BLaER1 treated with 17β-estradiol and CSF1 and Interleukin-3, amounts not matched to agents 10 nM and 100 nM (cell line): ENCODE results near the gene ARL4A.
"Not testable (repeated sequence)": the region's sequence is repeated elsewhere in the genome, so short reads cannot be mapped to it uniquely, and the experiment has no call there.

ENCODE experiments used
- H3K27ac ChIP-seq, 11 experiments: shearing (Covaris generic); formaldehyde crosslinking; 2 replicates each; pipeline ENCODE4 v1.8.1; 2022
- H3K27me3 ChIP-seq, 11 experiments: shearing (Covaris generic); formaldehyde crosslinking; 2 replicates each; pipeline ENCODE4 v1.8.1; 2022
- H3K36me3 ChIP-seq, 11 experiments: shearing (Covaris generic); formaldehyde crosslinking; 2 replicates each; pipeline ENCODE4 v1.8.1; 2022
- H3K4me1 ChIP-seq, 10 experiments: shearing (Covaris generic); formaldehyde crosslinking; 2 replicates each; pipeline ENCODE4 v1.8.1; 2022
- H3K4me2 ChIP-seq, 11 experiments: shearing (Covaris generic); formaldehyde crosslinking; 2 replicates each; pipeline ENCODE4 v1.8.1; 2022
- H3K4me3 ChIP-seq, 10 experiments: shearing (Covaris generic); formaldehyde crosslinking; 2 replicates each; pipeline ENCODE4 v1.8.1; 2022
- H3K9ac ChIP-seq, 11 experiments: shearing (Covaris generic); formaldehyde crosslinking; 2 replicates each; pipeline ENCODE4 v1.8.1; 2022
- H3K9me3 ChIP-seq, 11 experiments: shearing (Covaris generic); formaldehyde crosslinking; replicated peaks in 1 of 11; 2 replicates each; pipeline ENCODE4 v1.8.1; 2022
- H4K20me1 ChIP-seq, 11 experiments: shearing (Covaris generic); formaldehyde crosslinking; 2 replicates each; pipeline ENCODE4 v1.8.1; 2022
- Cebpa-rat ChIP-seq, 11 experiments: shearing (Covaris generic); IDR thresholded peaks; 2 replicates each; pipeline ENCODE4 v1.8.1; 2022

Gene ARL4A

GRCh38 chr7:12646139-12646538 lies 41.3 kb upstream of the ARL4A start:
- H3K9ac ChIP-seq = no peak overlapping the region
- no peak overlapping the region for H3K4me2 ChIP-seq
- peaks cover 0 to 14% (median 7%) of the 10 kb centered on the region in 10 experiments; a peak in 11 of 20 replicates for H3K4me1 ChIP-seq
- H3K4me3 ChIP-seq = no peak overlapping the region
- no peaks in the 10 kb centered on the region for H3K27me3 ChIP-seq
- no peak overlapping the region for H3K27ac ChIP-seq
- no peaks in the 10 kb centered on the region for H4K20me1 ChIP-seq
- H3K36me3 ChIP-seq = no peaks in the 10 kb centered on the region
- TF ChIP-seq Cebpa-rat (IDR thresholded peaks at IDR 0.05) = no peak
- H3K9me3 ChIP-seq = no peaks in the 10 kb centered on the region

DNA sequence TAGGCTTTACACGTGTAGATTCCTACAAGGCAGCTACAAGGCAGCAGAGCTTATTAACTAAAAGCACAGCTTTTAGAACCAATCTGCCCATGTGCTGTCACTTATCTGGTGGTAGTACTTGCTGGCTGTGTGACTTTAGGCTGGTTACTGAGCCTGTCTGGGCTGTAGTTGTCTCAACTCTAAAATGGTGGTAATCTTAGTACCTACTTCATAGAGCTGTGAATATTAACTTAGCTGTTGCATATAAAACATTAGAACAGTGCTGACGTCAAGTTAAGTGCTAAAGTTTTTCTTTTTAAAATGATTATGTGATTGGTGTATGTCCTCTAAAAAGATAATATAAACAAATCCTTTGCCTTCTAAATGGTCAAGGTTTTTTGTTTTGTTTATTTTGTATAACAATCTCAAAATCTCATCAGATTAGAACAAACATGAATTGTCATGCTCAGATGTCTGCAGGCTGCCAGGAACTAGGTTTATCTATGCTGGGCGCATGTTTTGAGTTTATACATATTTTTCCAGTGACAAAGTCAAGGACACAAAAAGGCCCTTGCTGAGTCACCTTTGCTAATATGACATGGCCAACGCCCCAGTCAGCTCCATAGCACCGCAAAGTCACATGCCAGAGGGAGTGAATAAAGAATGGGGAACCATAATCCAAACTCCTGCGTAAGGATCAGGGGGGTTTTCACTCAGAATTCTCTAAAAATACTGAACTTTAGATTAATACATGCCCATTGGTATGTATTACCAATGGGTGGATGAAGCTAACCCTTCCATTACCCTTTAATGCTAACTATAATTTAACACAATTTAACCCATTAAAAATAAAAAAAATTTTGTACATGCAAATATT lies 39.8 kb upstream of the ARL4A start:
- no peaks in the 10 kb centered on the region for H4K20me1 ChIP-seq
- H3K9ac ChIP-seq = no peak overlapping the region
- H3K36me3 ChIP-seq = no peaks in the 10 kb centered on the region
- no peak overlapping the region for H3K4me2 ChIP-seq
- no peak overlapping the region for H3K27ac ChIP-seq
- TF ChIP-seq Cebpa-rat (IDR thresholded peaks at IDR 0.05) = no peak
- H3K9me3 ChIP-seq = no peaks in the 10 kb centered on the region
- no peak overlapping the region for H3K4me3 ChIP-seq
- peaks cover 0 to 14% (median 7%) of the 10 kb centered on the region in 10 experiments; a peak in 11 of 20 replicates for H3K4me1 ChIP-seq
- H3K27me3 ChIP-seq = no peaks in the 10 kb centered on the region

- no peaks in the 10 kb centered on the region for H3K36me3 ChIP-seq
- H3K27ac ChIP-seq = no peak overlapping the region
- H3K4me2 ChIP-seq = no peak overlapping the region
Observed at GRCh38 chr7:12648704-12649261, 38.6 kb upstream of the ARL4A start.

GRCh38 chr7:12649348-12649747 lies 38.1 kb upstream of the ARL4A start:
- Histone ChIP-seq H3K9ac (no peak overlapping the region), H3K9me3 (no peaks in the 10 kb centered on the region), H3K36me3 (no peaks in the 10 kb centered on the region), H3K27ac (no peak overlapping the region), H3K4me1 (peaks cover 0 to 8% (median 0%) of the 10 kb centered on the region in 10 experiments; a peak in 5 of 20 replicates), H3K4me3 (no peak overlapping the region), H3K4me2 (peak overlapping the region in 3 of 11 experiments; percentile 3 to 30 (median 22); a peak in 6 of 22 replicates), H4K20me1 (no peaks in the 10 kb centered on the region), H3K27me3 (no peaks in the 10 kb centered on the region)
- no peak for TF ChIP-seq Cebpa-rat (IDR thresholded peaks at IDR 0.05)

More at GRCh38 chr7:12648704-12649261, 38.6 kb upstream of the ARL4A start:
- no peak overlapping the region for H3K9ac ChIP-seq
- H4K20me1 ChIP-seq = no peaks in the 10 kb centered on the region
- no peak overlapping the region for H3K4me3 ChIP-seq
- H3K9me3 ChIP-seq = no peaks in the 10 kb centered on the region
- TF ChIP-seq Cebpa-rat (IDR thresholded peaks at IDR 0.05) = no peak
- no peaks in the 10 kb centered on the region for H3K27me3 ChIP-seq
- peaks cover 0 to 8% (median 4%) of the 10 kb centered on the region in 10 experiments; a peak in 10 of 20 replicates for H3K4me1 ChIP-seq

DNA sequence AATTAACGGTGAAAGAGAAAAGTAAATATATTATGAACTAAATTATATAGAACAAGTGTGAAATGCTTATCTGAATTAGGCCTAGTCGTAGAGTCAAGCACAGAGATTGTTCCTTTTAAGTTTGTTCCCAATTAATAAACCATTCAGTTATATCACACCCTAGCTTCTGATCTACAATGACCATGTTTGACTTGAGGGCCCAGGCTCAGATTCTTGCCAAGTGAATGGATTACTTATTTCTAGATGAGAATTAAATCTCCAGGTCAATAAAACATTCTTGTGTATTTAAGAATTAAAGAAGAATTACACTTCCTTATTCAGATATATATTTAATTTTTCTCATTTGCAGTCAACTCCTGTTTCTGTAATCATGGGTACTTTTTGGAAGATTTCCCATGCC lies 37.4 kb upstream of the ARL4A start:
- TF ChIP-seq Cebpa-rat (IDR thresholded peaks at IDR 0.05) = no peak
- Histone ChIP-seq H3K27ac (no peak overlapping the region), H4K20me1 (no peaks in the 10 kb centered on the region), H3K4me2 (peak overlapping the region in 2 of 11 experiments; percentile 3 to 30; a peak in 4 of 22 replicates), H3K9ac (no peak overlapping the region), H3K27me3 (no peaks in the 10 kb centered on the region), H3K4me1 (peaks cover 0 to 8% (median 0%) of the 10 kb centered on the region in 10 experiments; a peak in 5 of 20 replicates), H3K36me3 (no peaks in the 10 kb centered on the region), H3K4me3 (no peak overlapping the region), H3K9me3 (no peaks in the 10 kb centered on the region)

GRCh38 chr7:12653110-12653509 lies 34.3 kb upstream of the ARL4A start:
- H3K4me1 ChIP-seq = peaks cover 0 to 8% (median 0%) of the 10 kb centered on the region in 10 experiments; a peak in 5 of 20 replicates

DNA sequence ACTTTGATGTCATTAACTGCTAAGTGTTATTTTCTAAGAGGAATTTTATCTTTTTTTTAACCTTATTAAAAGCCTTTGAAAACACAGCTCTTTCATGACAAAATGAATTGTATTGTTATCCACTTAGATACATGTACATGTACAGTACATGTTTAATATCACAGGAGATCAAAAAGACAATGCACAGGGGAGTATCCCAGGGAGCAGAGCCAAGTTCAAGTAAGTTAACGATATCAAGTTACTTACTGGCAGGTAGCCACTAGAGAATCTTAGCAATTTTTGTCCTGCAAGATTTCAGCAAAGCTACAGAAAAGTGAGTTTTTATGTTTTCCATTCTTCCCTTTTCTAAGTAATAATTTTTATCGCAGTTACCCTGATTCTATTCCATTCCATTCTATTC lies 33.9 kb upstream of the ARL4A start:
- no peak overlapping the region for H3K4me2 ChIP-seq
- no peaks in the 10 kb centered on the region for H3K27me3 ChIP-seq
- no peaks in the 10 kb centered on the region for H3K9me3 ChIP-seq
- no peak for TF ChIP-seq Cebpa-rat (IDR thresholded peaks at IDR 0.05)
- H3K4me3 ChIP-seq = no peak overlapping the region
- no peaks in the 10 kb centered on the region for H3K36me3 ChIP-seq
- H3K4me1 ChIP-seq = peaks cover 0 to 8% (median 0%) of the 10 kb centered on the region in 10 experiments; a peak in 5 of 20 replicates
- H3K9ac ChIP-seq = no peak overlapping the region
- no peak overlapping the region for H3K27ac ChIP-seq
- no peaks in the 10 kb centered on the region for H4K20me1 ChIP-seq

More at GRCh38 chr7:12653110-12653509, 34.3 kb upstream of the ARL4A start:
- no peaks in the 10 kb centered on the region for H3K27me3 ChIP-seq
- H3K27ac ChIP-seq = no peak overlapping the region
- no peaks in the 10 kb centered on the region for H3K9me3 ChIP-seq
- H3K4me3 ChIP-seq = no peak overlapping the region
- TF ChIP-seq Cebpa-rat (IDR thresholded peaks at IDR 0.05) = no peak
- H3K4me2 ChIP-seq = no peak overlapping the region
- H3K36me3 ChIP-seq = no peaks in the 10 kb centered on the region
- H3K9ac ChIP-seq = no peak overlapping the region
- H4K20me1 ChIP-seq = no peaks in the 10 kb centered on the region

DNA sequence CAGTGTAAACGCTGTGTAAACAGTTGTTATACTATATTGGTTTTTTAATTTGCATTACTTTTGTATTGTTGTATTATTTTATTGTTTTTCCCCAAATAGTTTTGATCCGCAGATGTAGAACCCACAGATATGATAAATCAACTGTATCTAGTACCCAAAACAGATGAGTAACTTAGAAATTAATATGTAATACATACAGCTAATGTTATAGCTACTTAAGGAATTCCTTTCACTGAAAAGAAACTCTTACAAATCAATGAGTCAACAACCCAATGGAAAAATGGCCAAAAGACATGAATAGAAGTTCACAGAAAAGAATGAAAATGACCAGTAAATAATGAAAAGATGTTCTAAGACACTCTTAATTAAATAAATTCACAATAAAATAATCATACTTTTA lies 32.3 kb upstream of the ARL4A start:
- H3K27ac ChIP-seq = no peak overlapping the region

DNA sequence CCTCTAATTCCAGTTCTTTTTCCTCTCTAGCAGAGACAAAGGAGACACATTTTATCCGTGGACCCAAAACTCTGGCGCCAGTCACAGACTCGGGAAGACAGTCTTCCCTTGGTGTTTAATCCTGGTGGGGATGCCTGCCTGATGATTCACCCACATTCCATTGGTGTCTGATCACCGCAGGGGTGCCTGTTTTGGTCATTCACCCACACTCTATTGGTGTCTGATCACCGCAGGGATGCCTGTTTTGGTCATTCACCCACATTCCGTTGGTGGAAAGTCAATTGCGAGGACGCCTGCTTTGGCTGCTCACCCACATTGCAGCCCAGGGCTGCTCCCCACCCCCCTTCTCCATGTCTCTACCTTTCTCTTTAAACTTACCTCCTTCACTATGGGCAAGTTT lies 27.0 kb upstream of the ARL4A start:
- not testable (repeated sequence) for H3K4me1 ChIP-seq, H3K27ac ChIP-seq, H3K4me2 ChIP-seq, H3K27me3 ChIP-seq, H3K9ac ChIP-seq, H3K36me3 ChIP-seq, H3K4me3 ChIP-seq, H3K9me3 ChIP-seq, H4K20me1 ChIP-seq

More for the DNA sequence above, 32.3 kb upstream of the ARL4A start:
- Histone ChIP-seq H3K9me3 (no peaks in the 10 kb centered on the region), H3K36me3 (no peaks in the 10 kb centered on the region), H3K9ac (no peak overlapping the region), H3K4me3 (no peak overlapping the region), H3K27me3 (no peaks in the 10 kb centered on the region), H3K4me1 (no peaks in the 10 kb centered on the region; a peak in 1 of 20 replicates), H4K20me1 (no peaks in the 10 kb centered on the region), H3K4me2 (no peak overlapping the region)
- no peak for TF ChIP-seq Cebpa-rat (IDR thresholded peaks at IDR 0.05)

DNA sequence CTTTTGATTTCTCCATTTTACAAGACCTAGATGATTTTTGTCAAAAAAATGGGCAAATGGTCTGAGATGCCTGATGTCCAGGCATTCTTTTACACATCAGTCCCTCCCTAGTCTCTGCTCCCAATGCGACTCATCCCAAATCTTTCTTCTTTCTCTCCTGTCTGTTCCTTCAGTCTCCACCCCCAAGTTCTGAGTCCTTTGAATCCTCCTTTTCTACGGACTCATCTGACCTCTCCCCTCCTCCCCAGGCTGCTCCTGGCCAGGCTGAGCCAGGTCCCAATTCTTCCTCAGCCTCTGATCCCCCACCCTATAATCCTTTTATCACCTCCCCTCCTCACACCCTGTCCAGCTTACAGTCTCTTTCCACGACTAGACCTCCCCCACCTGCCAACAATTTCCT lies 26.4 kb upstream of the ARL4A start:
- not testable (repeated sequence) for H4K20me1 ChIP-seq, H3K9ac ChIP-seq, H3K36me3 ChIP-seq, H3K4me2 ChIP-seq, H3K27ac ChIP-seq, H3K9me3 ChIP-seq, H3K4me3 ChIP-seq, H3K4me1 ChIP-seq, H3K27me3 ChIP-seq
